Fibroblast of upper back skin (primary cell): ENCODE measurements around the gene RNF130.
"Not testable (repeated sequence)": the region's sequence is repeated elsewhere in the genome, so short reads cannot be mapped to it uniquely, and the experiment has no call there.

ENCODE experiments used
- DNase-seq: peaks from one replicate; pipeline ENCODE4 v3.0.0-alpha.2; 2013

Gene RNF130

DNA sequence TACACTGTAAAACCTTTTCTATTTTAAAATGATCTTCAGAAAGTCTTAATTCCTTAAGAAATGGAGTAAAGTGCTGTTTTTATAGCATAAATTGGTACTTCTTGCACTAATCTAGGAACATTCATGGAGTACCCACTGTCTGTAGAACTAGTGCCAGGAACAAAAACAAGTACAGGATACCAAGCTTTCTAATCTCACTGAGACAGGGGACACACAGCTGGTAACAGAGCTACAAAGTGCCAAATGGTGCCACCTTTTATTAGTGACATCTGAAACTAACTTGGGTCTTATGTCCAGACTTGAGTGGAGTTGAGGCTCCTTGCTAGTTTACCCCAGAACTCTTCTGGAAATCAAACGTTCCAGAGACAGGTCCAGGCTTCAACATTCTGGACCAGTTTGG is 57.9 kb downstream of the RNF130 start:
- DNase-seq = no peak

DNA sequence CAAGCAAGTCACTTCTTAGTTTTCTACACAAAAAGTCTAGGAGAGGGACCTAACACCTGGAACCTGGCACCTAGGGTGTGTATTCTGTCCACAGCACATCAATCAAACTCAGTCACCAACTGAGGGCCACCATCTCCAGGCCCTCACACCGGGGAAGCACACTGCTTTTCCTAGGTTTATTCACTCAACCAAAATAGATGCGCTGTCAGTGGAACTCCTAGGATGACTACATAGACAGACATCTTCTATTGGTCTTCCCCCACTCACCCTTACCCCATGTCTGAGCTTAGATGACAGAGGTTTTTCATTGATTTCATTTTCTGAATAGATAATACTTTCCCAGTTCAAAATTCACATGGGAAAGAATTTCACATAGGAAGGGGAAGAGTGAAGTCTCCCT is 59.2 kb downstream of the RNF130 start:
- no peak for DNase-seq

DNA sequence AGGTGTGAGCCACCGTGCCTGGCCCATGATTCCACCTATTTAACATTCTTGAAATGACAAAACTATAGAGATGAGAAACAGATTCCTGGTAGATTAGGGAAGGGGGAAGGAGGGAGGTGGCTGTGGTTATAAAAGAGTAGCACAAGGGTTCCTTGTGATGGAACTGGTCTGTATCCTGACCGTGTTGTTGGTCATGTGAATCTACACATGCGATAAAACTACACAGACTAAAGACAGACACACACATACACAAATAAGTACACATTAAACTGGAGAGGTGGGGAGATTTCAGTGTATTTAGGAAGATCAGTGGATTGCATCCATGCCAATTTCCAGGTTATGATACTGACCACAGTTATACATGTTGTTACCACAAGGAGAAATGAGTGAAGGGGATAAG is 60.9 kb downstream of the RNF130 start:
- no peak for DNase-seq

DNA sequence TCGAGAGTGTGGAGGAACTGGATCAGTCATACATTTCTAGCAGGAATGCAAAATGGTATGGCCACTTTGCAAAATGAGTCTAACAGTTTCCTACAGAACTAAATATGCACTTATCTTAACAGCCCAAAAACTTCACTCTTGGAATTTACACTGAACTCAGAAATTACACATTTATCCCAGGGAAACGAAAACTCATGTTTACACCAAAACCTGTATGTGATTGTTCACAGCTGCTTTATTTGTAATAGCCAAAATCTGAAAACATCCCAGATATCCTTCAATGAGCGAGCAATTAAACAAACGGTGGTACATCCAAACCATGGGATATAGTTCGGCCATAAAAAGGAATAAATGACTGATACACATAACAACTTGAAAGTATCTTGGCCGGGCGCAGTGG is 62.0 kb downstream of the RNF130 start:
- DNase-seq = no peak

DNA sequence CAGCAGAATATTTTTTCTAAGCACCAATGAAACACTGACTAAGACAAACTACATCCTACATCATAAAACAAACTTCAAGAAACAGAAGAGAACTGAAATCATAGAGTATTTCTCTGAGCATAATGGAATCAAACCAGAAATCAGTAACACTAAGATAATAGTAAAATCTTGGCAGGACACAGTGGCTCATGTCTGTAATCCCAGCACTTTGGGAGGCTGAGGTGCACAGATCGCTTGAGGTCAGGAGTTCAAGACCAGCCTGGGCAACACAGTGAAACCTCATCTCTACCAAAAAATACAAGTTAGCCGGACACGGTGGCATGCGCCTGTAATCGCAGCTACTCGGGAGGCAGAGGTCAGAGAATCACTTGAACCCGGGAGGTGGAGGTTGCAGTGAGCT is 63.1 kb downstream of the RNF130 start:
- no peak for DNase-seq

DNA sequence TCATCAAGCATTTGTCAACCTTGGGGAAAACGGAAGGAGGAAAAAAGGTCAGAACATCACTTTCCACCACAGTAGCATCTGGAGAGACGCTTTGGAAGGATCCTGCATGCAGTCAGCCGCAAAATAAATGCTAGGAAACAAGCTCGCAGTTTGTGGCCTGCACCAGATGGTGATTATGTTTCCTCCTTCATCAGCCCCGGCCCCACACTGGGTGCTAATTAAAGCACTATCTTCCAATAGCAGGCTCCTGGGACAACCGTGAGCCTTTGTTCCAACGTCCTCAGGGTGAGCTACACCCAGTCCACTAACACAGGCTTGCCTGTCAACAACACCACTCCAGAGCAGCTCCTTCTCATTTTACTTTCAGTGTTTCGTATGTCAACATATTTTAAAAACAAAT is 64.0 kb downstream of the RNF130 start:
- peak; percentile 17 for DNase-seq

DNA sequence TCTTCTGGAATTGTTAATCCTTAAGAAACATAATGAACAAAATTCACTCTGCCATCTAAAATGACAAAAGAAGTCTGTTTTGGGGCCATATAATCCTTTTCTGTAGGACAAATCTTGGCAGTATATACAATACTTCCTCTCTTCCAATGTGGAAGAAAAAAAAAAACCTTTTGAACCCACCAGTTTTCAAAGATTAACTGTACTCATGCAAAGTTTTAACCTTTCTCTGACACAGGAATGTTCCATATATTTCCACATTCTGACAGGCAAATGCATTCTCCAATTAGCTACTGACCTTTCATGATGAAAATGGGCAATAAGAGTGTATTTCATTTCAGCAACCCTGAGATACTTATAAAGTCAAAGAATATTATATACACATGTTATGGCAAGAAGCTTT is 65.4 kb downstream of the RNF130 start:
- peak; percentile 49 for DNase-seq

DNA sequence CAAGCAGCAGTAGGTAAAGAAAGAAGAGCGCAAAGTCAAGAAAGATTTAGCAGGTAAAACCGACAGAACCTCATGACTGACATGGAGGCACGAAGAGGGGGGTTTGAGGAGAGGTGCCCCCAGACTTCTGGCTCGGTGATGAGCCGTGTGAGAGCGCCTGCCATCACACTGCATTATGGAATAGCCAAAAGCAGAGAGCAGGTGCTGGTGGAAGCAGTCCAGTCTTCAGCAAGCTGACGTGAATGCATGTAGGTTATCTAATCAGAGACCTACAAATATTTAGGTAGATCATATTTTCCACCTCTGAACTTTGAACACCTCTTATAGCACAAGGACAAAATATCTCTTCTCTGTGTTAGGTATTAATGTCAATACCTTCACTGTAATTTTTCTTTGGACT is 68.4 kb downstream of the RNF130 start:
- no peak for DNase-seq

DNA sequence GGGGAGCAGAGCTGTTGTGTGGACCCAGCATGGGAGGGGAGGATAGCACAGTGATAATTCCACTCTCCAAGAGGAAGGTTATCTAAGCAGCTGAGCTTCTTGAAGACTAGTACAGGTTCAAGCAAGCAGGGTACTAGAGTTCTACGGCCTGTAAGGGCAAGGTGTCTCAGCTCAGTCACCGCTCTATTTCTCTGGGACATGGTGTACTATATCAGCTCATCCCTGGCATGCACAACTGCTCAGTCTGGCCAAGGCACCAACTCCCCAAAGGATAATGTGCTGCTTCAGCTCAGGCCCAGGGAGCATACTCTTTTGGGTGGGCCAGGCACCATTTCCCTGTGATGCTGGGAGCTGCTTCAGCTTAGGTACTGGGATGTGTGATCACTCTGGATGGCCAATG is 69.8 kb downstream of the RNF130 start:
- DNase-seq = no peak

DNA sequence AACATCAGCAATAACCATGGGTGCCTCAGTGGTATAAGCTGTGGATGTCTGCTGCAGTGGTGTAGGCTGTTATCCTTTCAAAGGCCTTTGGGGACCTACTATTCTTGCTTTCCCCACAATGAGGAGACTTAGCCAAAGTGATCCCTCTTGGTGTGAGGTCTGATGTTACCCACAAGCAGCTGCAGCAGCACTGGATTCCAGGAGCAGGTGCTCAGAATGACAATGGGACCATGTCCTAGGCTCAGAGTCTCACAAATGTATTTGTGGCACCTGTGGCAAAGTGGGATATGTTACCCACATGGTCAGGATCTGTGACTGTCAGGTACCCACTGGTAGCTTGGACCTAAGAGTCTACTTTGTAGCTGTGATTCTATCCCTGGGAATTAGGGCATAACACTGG is 70.4 kb downstream of the RNF130 start:
- DNase-seq = no peak

DNA sequence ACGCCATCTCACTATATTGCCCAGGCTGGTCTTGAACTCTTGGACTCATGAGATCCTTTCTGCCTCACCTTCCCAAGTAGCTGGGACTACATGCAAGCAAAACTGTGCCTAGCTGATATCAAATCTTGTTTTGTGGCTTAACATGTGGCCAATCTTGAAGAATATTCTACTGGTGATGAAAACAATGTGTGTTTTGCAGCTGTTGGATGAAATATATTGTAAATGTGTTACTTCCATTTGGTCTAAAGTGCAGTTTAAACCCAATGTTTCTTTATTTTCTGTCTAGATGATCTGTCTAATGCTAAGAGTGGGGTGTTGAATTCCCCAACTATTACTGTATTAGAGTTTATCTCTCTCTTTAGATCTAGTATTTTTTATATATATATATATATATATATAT is 73.1 kb downstream of the RNF130 start:
- DNase-seq = no peak

DNA sequence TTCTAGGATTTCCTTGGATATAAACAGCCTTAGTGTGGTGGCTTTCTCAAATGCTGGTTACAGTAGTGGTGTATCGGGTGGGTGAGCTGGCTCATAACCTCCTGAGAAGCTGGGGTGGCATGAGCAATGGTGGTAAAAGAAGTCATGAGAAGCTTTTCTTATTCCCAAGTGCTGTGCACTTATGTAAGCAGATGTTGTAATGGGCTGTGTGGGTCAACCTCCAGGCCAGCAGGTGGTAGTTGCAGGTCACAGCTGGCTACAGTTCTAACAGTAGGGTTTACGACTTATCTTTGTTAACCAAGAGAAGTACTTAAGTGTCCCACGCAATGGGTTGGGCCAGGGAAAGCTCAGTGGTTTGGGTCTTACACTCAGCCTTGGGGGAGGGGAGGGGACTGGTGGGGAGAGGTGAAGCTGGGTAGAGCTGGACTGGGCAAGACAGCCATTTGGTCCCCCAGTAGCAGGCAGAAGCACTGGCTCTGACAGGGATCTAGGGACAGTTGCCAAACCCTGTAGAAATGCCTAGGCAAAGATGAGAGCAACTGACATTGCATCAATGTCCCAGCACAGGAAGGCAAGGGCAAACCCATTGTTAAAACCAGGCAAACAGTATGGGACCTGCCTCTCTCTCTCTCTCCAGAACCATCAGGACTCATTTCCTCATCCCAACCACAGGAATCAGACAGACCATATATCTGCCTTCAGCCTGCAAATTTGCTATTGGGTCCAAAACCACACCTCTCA is 76.8 kb downstream of the RNF130 start:
- DNase-seq = no peak

DNA sequence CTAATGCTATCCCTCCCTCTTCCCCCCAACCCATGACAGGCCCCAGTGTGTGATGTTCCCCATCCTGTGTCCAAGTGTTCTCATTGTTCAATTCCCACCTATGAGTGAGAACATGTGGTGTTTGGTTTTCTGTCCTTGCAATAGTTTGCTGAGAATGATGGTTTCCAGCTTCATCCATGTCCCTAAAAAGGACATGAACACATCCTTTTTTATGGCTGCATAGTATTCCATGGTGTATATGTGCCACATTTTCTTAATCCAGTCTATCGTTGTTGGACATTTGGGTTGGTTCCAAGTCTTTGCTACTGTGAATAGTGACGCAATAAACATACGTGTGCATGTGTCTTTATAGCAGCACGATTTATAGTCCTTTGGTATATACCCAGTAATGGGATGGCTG is 78.7 kb downstream of the RNF130 start:
- not testable (repeated sequence) for DNase-seq

DNA sequence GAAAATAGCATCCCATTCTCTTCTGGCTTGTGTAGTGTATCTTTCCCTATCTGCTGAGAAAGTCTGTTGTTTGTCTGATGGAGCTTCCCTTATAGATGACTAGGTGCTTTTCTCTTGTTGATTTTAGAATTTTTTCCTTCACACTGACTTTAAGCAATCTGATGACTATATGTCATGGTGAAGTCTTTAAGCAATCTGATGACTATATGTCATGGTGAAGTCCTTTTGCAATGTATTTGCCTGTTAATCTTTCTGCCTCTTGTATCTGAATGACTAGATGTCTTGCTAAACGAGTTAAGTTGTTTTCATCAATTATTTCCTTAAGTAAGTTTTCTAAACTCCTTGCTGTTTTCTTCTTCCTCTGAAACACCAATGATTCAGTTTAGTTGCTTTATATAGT is 80.5 kb downstream of the RNF130 start:
- no peak for DNase-seq

DNA sequence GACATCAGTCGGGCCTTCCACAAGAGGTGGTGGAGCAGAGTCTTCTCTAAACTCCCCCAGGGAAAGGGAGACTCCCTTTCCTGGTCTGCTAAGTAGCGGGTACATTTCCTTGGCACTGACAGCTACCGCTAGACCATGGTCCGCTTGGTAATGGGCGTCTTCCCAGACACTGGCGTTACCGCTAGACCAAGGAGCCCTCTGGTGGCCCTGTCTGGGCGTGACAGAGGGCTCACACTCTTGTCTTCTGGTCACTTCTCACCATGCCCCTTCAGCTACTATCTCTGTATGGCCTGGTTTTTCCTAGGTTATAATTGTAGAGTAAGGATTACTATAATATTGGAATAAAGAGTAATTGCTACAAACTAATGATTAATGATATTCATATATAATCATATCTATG is 81.0 kb downstream of the RNF130 start:
- not testable (repeated sequence) for DNase-seq

DNA sequence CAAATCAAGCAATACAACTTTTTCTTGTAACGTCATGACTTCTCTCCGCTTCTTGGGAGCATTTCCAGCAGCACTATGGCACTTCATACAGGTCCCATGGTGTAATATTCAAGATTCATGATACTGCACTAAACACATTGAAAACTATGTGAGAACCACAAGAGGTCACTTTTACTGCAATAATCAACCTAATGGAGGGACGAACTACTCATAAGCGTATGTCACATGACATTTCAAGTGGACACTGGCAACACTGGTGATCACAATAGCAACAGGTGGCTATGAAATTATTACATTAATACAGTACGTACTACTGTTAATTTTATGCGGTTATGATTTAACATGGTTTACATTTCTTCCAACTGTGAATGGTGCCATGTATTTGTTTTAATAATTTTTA is 85.2 kb downstream of the RNF130 start:
- DNase-seq = no peak

DNA sequence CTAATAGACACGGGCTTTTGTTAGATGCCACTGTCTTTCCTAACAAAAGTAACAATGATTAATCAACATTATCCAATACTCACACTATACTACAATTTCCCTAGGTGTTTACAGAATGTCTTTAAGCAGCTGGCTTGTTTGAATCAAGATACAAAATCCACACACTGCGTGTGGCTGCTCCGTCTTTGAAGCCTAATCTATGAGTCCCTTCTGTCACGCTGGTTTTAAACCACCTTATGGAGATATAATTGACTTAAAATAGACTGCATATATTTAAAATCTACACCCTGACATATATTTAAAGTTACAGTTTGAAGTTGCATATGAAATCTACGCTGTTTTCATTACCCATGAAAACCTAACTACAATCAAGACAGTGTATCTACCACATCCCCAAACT is 89.9 kb downstream of the RNF130 start:
- DNase-seq = no peak

DNA sequence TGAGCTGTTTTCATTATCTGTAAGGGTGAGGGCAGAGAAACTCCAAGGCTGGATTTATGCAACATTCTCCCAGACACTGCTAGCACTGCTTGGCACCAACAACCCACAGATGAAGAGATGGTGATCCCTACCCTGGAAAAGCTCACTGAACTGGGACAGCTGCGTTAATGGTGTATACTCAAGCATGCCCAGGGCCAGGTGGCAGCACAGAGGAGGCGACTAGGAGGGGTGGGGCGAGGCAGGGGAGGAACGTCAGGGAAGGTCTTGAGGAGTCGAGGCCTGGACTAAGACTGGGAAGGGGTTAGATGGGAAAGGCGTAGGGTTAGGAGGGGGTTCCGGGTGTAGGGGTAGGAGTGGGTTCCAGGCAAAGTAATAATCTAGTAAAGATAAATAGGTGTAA is 90.8 kb downstream of the RNF130 start:
- DNase-seq = no peak

DNA sequence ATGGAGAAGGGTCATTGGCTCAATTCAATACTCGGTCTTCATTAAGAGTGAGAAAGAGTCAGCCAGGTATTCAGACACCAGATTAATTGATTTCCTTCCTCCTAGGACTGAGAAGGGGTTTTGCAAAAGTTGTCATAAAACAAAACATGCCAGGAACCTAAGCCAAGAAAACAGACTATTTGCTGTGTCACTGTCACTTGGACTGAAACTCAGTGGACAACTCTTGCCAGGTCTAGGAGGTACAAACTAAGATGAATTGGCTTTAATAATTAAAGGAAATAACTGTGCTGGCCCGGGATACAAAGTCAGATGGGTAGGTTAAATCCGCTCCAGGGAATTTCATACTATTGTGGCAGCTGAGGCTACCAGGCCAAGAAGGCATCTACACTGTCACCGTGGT is 92.8 kb downstream of the RNF130 start:
- DNase-seq = no peak

DNA sequence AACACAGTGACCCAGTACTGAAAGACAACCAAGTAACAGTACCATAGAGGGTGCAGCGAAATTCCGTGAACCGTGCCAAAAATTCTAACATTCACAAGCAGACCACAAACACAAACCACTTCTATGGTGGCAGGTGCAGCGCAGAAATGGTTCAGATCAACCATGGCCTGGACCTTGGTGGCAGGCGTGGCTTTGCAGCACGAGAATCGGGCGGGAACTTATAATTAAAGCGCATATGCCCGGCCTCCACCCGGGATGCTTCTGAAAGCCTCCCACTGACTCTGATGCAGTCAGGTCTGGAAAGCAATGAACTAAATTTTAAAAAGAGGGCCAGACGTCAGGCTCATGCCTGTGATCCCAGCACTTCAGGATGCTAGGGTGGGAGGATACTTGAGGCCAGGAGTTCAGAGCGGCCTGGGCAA is 95.8 kb downstream of the RNF130 start:
- no peak for DNase-seq

DNA sequence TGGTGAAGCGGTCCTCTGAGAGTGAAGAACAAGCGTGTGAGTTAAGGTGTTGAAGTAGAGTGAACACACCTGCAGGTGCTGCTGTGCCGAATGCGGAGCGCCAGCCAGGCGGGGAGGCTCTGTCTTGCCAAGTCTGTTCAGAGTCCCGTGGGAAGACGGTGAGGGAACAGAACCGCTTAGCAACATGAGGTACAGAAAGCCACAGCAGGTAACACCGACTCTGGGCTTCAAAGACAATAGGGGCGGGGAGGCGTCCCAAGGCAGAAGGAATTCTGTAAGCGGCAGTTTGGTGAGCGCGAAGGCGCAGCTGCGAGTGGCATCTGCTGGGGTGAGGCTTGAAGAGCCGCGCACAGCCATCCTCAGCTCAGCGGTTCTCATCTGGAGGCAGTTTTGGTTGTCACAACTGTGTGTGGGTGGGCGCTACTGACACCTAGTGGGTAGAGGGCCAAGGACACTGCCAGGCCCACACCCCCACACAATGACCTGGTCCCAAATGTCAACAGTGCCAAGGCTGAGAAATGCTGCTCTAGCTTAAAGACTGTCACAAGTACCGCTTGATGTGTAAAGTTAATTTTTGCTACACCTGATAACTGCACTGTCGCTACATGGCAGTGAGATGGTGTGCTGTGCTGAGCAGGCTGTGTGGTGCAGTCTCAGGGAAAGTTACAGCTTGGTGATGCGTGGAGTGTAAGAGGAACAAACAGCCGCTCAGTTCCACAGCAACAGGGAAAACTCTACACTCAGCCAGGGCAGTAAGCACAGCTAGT is 96.4 kb downstream of the RNF130 start:
- DNase-seq = peak; percentile 17

DNA sequence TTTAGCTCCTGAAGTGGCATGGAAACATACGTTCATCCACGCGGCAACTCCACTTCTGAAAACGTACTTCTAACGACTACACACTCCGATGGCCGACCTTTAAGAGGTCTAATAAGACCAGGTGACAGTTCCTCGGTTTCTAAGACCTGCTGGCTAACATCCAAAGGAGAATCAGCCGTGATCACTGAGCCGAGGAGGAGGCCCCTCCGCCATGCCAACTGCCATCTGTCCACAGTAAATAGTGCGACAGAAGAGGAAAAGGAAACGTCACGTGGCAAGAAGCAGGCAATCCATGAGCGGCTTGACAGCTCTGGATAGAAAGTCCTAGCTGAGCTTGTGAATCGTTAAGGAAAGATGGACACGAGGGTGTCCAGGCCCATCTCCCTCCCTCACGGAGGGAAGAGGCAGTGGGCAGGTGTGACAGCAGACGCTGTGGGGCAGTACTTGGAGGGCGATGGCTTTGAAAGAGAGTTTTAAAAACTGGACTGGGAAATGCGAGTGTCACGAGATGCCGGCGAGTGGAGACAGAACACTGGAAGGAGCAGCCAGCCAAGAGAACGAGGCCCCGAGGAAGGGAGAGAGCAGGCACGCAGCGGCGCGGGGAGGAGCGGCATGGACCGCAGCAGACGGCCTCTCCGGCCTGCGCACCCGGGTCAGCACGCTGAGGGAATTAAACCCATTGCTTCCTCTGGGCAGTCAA is 97.2 kb downstream of the RNF130 start:
- no peak for DNase-seq

DNA sequence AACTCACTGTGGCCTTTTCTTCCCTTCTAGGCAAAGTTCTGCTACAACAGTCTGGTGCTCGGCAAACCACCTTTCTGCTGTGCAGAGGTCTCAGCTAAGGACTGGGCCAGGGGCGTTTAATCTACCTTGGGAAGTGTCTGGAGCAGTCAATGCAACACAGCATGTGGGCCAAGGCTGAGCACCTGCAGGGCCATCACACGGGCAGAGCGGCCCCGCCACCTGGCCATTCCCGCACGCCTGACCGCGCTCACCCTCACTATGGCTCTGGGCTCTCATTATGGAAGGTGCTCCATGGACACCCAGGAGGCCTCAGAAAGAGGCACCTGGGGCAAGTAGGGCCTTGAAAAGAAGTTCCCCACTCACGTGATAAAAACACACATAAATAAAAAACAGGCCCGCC is 98.2 kb downstream of the RNF130 start:
- DNase-seq = no peak

DNA sequence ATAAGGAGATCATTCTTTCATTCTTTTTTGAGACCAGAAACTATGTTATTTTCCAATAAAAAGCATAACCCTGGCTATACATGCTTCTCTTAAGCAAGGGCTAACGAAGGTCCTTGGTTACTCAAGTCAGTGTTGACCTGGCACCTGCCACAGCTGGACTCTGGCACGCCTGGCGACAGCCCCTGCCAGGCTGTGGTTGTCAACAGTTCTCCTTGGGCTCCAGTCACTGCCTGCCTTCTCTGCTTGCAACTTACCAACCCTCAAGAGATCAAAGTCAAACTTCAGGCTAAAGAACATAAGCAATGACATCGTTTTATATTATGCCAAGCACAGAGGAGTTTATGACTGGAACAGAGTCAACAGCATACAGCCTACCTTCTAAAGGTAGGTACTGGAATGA is 102.4 kb downstream of the RNF130 start:
- DNase-seq = no peak
